Ovary (tissue), 3 donors: ENCODE results near the gene C5orf15.

Experiments
- CTCF ChIP-seq, 3 donors: fragments of 450-650 bp in 2 of 3; fragments of 200-600 bp in 1 of 3; IDR thresholded peaks; one replicate each; pipeline versions ENCODE4 v1.5.1 to v1.8.0; 2016 to 2022; ENCODE audit warnings: antibody characterized with exemption in 3 of 3, mild to moderate bottlenecking in 1 of 3
- EP300 ChIP-seq: sonication (generic); formaldehyde crosslinking; IDR thresholded peaks from one replicate; pipeline ENCODE4 v1.6.1; 2017; ENCODE audit warnings: antibody characterized with exemption
- donor health status: DM: no; HTN: no; CAD: no.

GRCh38 chr5:133968204-133968980 lies at the start of gene C5orf15:
- TF ChIP-seq CTCF (IDR thresholded peaks at IDR 0.05) (peak in 2 of 3 donors; percentile 14 to 20), EP300 (no peak)
